ENCODE measurements around the gene TRIM4. TPM values are rescaled to one million over a fixed set of nuclear protein-coding genes. Genes with fewer than 3 reads are reported as not detected.
"Not testable (repeated sequence)": the region's sequence is repeated elsewhere in the genome, so short reads cannot be mapped to it uniquely, and the experiment has no call there.

Gene TRIM4
- total RNA-seq, 1 donor from 2014 or later = 33.1 TPM

GRCh38 chr7:99898023-99898357 lies 21.3 kb downstream of the TRIM4 start:
- intact Hi-C loops (cut with DNase I) = no loop called here
- no peaks in the 10 kb centered on the region for H3K27me3 ChIP-seq
- no peaks in the 10 kb centered on the region for H3K9me3 ChIP-seq
- no peaks in the 10 kb centered on the region for H3K4me1 ChIP-seq
- no peak for DNase-seq (ENCODE audit: extremely low spot score in 2 of 2)
- no peak for TF ChIP-seq POLR2A (IDR thresholded peaks at IDR 0.05)
- TF ChIP-seq CTCF (IDR thresholded peaks at IDR 0.05) = no peak
- no peak for TF ChIP-seq POLR2AphosphoS5 (IDR thresholded peaks at IDR 0.05; ENCODE audit: insufficient read depth in 1 of 2, low read depth in 1 of 2)
- no peak overlapping the region for H3K27ac ChIP-seq
- no peak overlapping the region for H3K4me3 ChIP-seq
- H3K36me3 ChIP-seq = peaks cover 0 to 33% of the 10 kb centered on the region in 2 donors

GRCh38 chr7:99897322-99898022 lies 21.9 kb downstream of the TRIM4 start:
- no peaks in the 10 kb centered on the region for H3K4me1 ChIP-seq
- TF ChIP-seq POLR2A (IDR thresholded peaks at IDR 0.05) (no peak), CTCF (IDR thresholded peaks at IDR 0.05) (no peak), POLR2AphosphoS5 (IDR thresholded peaks at IDR 0.05; ENCODE audit: insufficient read depth in 1 of 2, low read depth in 1 of 2) (no peak)
- H3K27me3 ChIP-seq = no peaks in the 10 kb centered on the region
- no peak for DNase-seq (ENCODE audit: extremely low spot score in 2 of 2)
- H3K27ac ChIP-seq = no peak overlapping the region
- H3K36me3 ChIP-seq = peaks cover 0 to 31% of the 10 kb centered on the region in 2 donors
- no peaks in the 10 kb centered on the region for H3K9me3 ChIP-seq
- no peak overlapping the region for H3K4me3 ChIP-seq
- intact Hi-C loops (cut with DNase I) = no loop called here

GRCh38 chr7:99894738-99895137 lies 24.6 kb downstream of the TRIM4 start:
- TF ChIP-seq CTCF (IDR thresholded peaks at IDR 0.05) = no peak
- TF ChIP-seq POLR2A (IDR thresholded peaks at IDR 0.05) = no peak
- Histone ChIP-seq H3K27me3 (no peaks in the 10 kb centered on the region), H3K36me3 (peaks cover 0 to 14% of the 10 kb centered on the region in 2 donors), H3K4me3 (no peak overlapping the region), H3K4me1 (no peaks in the 10 kb centered on the region), H3K9me3 (no peaks in the 10 kb centered on the region), H3K27ac (no peak overlapping the region)
- intact Hi-C loops (cut with DNase I) = no loop called here
- DNase-seq (ENCODE audit: extremely low spot score in 2 of 2) = no peak

GRCh38 chr7:99893280-99893679 lies 26.1 kb downstream of the TRIM4 start:
- intact Hi-C loops (cut with DNase I) = no loop called here
- no peak overlapping the region for H3K4me3 ChIP-seq
- no peaks in the 10 kb centered on the region for H3K4me1 ChIP-seq
- H3K27ac ChIP-seq = no peak overlapping the region
- H3K27me3 ChIP-seq = no peaks in the 10 kb centered on the region
- H3K36me3 ChIP-seq = peaks cover 0 to 16% of the 10 kb centered on the region in 2 donors
- DNase-seq (ENCODE audit: extremely low spot score in 2 of 2) = no peak
- H3K9me3 ChIP-seq = no peaks in the 10 kb centered on the region
- TF ChIP-seq CTCF (IDR thresholded peaks at IDR 0.05) (no peak), POLR2A (IDR thresholded peaks at IDR 0.05) (no peak), POLR2AphosphoS5 (IDR thresholded peaks at IDR 0.05; ENCODE audit: insufficient read depth in 1 of 2, low read depth in 1 of 2) (no peak)

GRCh38 chr7:99890348-99890747 lies 29.0 kb downstream of the TRIM4 start:
- H3K27me3 ChIP-seq; intact Hi-C loops (cut with DNase I); H3K4me3 ChIP-seq; DNase-seq (ENCODE audit: extremely low spot score in 2 of 2); H3K9me3 ChIP-seq; H3K4me1 ChIP-seq; H3K27ac ChIP-seq: not testable (repeated sequence)
- H3K36me3 ChIP-seq = peaks cover 0 to 15% of the 10 kb centered on the region in 2 donors

- H3K27ac ChIP-seq; H3K4me1 ChIP-seq; H3K27me3 ChIP-seq; intact Hi-C loops (cut with DNase I); H3K4me3 ChIP-seq; H3K9me3 ChIP-seq; DNase-seq (ENCODE audit: extremely low spot score in 2 of 2): not testable (repeated sequence)
- peaks cover 0 to 15% of the 10 kb centered on the region in 2 donors for H3K36me3 ChIP-seq
Measured at GRCh38 chr7:99888366-99888765, 31.0 kb downstream of the TRIM4 start.

Data from vagina (tissue), 2 donors.